ENCODE measurements around the gene PIAS1.

GRCh38 chr15:68029959-68030358 is 24.2 kb upstream of the PIAS1 start:
- TF ChIP-seq CTCF (IDR thresholded peaks at IDR 0.05; ENCODE audit: low read depth, low read length) (no peak), EZH2phosphoT487 (IDR thresholded peaks at IDR 0.05; ENCODE audit: low read depth) (no peak)
